GM13977 (cell line): ENCODE results near the gene BEND4.

Source experiments
- DNase-seq: peaks from one replicate; pipeline ENCODE4 v3.0.0; 2012; ENCODE audit warnings: low spot score
- CTCF ChIP-seq: IDR thresholded peaks from 2 replicates; pipeline ENCODE4 v1.5.1; 2012; ENCODE audit warnings: mild to moderate bottlenecking, control low read depth; ENCODE audit not compliant: insufficient read depth; ENCODE audit errors: extremely low read depth, missing control alignments
- in situ Hi-C: fragments of 300-500 bp; cut with MboI; formaldehyde crosslinking; loops from one replicate; pipeline ENCODE4 v1.12.0; 2022; ENCODE audit warnings: low sequenced_read_pairs, low pct_unique_long_range_greater_than_20kb, mixed read lengths, inconsistent platforms; ENCODE audit not compliant: unreplicated experiment

BEND4 gene

GRCh38 chr4:42104521-42104920, 47.9 kb downstream of the BEND4 start:
- DNase-seq, result no peak
- in situ Hi-C loops, result no loop called here

DNA sequence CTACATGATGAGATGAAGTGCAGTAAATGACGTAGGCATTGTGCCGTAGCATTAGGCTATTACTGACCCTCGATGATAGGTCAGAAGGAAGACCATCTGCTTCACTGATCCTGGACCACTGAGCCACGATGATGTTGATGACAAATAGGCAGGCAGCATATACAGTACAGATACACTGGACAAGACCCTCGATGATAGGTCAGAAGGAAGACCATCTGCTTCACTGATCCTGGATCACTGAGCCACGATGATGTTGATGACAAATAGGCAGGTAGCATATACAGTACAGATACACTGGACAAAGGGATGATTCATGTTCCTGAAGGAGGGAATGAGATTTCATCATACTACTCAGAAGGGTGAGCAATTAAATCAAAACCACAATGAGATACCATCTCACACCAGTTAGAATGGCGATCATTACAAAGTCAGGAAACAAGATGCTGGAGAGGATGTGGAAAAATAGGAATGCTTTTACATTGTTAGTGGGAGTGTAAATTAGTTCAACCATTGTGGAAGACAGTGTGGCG, 50.9 kb downstream of the BEND4 start:
- in situ Hi-C loops, result no loop called here
- no peak for TF ChIP-seq CTCF
- DNase-seq, result no peak

More at GRCh38 chr4:42104521-42104920, 47.9 kb downstream of the BEND4 start:
- TF ChIP-seq CTCF, result no peak

DNA sequence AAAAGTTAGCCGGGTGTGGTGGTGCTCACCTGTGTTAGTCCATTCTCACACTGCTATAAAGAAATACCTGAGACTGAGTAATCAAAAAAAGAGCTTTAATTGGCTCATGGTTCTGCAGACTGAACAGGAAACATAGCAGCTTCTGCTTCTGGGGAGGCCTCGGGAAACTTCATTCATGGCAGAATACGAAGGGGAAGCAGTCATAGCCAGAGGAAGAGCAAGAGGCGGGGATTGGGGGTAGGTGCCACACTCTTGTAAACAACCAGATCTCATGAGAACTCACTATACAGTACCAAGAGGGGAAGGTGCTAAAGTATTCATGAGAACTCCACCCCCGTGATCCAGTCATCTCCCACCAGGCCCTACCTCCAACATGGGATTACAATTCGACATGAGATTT, 64.1 kb downstream of the BEND4 start:
- TF ChIP-seq CTCF, result no peak
- in situ Hi-C loops, result no loop called here
- no peak for DNase-seq

DNA sequence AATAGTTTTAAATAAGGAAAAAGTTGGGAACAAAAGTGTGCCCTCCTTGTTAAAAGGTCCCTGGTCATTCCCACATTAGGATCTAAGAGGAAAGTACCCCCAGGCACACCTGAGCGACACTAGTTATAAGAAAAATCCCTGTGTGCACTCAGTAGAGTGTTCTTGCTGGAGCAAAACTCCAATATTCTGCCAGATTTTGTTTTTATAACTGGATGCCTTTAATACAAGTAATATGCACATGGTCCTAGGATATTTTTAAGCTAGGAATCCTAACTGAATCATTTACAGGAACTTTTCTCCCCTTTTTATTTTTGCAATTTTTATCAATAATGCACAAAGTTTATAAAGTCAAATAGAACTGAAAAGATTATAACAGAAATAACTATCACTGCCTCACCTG, 68.6 kb downstream of the BEND4 start:
- no peak for DNase-seq
- in situ Hi-C loops, result no loop called here
- no peak for TF ChIP-seq CTCF

- DNase-seq, result peak; percentile 20
- TF ChIP-seq CTCF, result no peak
- in situ Hi-C loops, result no loop called here
Measured at GRCh38 chr4:42080306-42080705, 72.1 kb downstream of the BEND4 start.

DNA sequence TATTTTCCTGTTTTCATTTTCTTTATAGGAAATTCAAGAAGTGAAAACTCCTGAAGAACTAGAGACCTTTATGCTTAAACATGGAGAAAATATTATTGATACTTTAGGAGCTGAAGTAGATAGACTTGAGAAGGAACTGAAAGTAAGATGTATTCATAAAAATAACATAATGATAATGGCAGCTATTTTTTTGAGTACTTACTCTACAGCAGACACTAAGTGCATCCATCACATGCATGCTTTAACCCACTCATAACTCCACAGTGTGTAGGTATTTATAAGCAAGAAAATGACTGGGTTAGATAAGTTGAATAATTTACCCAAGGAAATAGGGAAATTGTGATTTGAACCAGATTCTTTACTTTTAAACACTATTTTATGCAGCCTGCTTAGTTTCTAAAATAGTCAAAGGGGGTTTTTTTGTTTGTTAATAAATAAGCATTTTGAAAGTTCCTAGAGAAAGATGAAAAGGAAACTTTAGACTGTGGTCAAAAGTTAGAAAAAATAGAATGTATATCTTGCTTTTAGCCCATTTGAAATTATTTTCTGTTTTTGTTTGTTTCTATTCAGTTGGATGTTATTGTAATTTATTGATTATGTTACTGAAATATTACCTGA, 74.2 kb downstream of the BEND4 start:
- peak; percentile 56 for DNase-seq
- in situ Hi-C loops, result no loop called here
- TF ChIP-seq CTCF, result no peak
